Measurements from ENCODE around the gene HNRNPH3. TPM values are rescaled to one million over a fixed set of nuclear protein-coding genes. Genes with fewer than 3 reads are reported as not detected.

The HNRNPH3 gene, protein sequence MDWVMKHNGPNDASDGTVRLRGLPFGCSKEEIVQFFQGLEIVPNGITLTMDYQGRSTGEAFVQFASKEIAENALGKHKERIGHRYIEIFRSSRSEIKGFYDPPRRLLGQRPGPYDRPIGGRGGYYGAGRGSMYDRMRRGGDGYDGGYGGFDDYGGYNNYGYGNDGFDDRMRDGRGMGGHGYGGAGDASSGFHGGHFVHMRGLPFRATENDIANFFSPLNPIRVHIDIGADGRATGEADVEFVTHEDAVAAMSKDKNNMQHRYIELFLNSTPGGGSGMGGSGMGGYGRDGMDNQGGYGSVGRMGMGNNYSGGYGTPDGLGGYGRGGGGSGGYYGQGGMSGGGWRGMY
- 21.5 and 25.9 TPM in 2 replicates for total RNA-seq

DNA sequence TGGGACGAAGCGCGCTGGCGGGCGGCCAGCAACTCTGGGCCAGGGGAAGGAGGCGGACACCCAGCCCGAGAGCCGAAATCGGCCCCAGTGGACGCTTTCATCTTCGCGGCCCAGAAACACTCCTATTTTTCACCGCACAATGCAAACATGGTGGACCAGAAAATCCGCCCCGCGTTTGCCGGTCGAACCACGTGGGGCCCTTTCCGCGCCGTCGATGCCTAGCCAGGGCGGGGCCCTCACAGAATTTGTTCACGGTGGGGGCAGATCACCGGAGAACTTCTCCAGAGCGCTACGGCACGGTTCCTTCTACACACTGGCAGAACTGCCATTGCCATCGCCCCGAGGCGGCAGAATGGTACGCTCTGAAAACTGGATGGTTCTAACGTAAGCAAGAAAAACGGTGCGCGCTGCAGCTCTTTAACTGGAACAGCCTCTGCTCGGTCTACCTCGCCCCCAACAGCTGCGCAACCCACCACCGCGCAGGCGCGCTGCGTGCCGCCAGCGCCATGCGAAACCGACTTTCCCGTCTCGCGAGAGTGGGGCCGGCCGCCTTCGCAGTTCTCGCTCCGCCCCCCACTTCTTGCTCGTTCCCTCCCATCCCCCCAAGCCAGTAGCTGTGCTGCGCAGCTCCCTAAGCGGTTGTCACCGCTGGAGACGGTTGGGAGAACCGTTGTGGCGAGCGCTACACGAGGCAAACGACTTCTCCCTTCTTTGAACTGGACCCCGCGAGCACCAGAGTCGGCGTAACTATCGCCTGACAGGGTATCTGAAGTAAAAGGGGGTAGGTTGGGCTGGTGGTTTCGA is at the start of gene HNRNPH3:
Gene HNRNPH3 (plus strand): TSS at position 610 of the 804 bp plus-strand sequence. CDS start 5,158 bp downstream, outside the sequence.

DNA sequence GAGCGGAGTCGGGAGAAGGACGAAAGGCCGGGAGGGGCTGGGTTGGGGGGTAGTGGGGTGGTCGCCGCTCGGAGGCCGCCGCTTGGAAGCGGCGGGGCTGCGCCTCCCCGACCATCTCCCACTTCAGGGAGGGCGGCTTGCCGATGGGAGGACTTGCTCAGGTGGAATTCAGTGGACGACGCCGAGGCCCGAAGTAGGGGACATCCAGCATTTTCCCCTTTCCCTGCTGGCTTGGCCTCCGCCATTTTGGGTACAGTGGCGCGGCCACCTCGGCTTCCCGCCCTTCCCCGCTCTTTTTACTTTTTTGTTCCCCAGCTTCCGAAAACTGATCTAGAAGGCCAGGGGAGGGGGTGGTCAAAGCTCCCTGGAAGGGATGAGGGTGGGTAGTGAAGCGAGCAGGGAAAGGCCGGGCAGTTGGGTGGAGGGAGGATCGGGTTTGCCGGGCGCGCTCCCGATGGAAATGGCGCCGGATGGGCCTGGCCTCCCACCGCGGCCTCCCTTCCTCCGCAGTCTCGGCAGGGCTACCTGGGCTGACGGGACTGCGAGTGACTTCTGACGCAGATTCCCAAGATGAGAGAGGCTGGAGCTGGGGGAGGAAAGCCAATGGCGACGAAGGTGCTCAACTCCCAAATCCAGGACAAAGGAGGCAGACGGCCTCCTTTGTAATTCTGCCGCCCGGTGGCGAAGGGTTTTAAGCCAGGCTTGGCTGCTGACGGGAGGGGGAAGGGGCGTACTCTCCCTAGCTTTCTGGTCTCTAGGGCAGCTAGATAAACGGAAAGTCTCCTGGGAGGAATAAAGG is 594 bp downstream of the HNRNPH3 start, which contains the start of gene PBLD:
Gene PBLD (minus strand): TSS at position 670 of the 799 bp plus-strand sequence. CDS start 26,084 bp downstream, outside the sequence.

Other genes starting within 250 kb of the HNRNPH3 start
- gene MYPN, start 222.6 kb upstream of the HNRNPH3 start, total RNA-seq: 0.40 and 0.79 TPM in 2 replicates
- not detected in 2 replicates for gene ATOH7, start 100.0 kb upstream of the HNRNPH3 start, total RNA-seq
- gene PBLD, start 864 bp downstream of the HNRNPH3 start, total RNA-seq: 2.5 TPM in 2 replicates
- 11.9 and 12.2 TPM in 2 replicates for gene RUFY2, start 75.2 kb downstream of the HNRNPH3 start, total RNA-seq
- 6.0 and 8.7 TPM in 2 replicates for gene DNA2, start 139.9 kb downstream of the HNRNPH3 start, total RNA-seq
- gene SLC25A16, start 195.5 kb downstream of the HNRNPH3 start, total RNA-seq: 5.3 and 20.5 TPM in 2 replicates
- 0.40 and 0.69 TPM in 2 replicates for gene TET1, start 228.3 kb downstream of the HNRNPH3 start, total RNA-seq